ENCODE data around the gene FGF12. TPM values are rescaled to one million over a fixed set of nuclear protein-coding genes. Genes with fewer than 3 reads are reported as not detected.

The FGF12 gene
- total RNA-seq, 4 donors from 2014 or later = 0.46 to 1.2 (median 0.72) TPM

DNA sequence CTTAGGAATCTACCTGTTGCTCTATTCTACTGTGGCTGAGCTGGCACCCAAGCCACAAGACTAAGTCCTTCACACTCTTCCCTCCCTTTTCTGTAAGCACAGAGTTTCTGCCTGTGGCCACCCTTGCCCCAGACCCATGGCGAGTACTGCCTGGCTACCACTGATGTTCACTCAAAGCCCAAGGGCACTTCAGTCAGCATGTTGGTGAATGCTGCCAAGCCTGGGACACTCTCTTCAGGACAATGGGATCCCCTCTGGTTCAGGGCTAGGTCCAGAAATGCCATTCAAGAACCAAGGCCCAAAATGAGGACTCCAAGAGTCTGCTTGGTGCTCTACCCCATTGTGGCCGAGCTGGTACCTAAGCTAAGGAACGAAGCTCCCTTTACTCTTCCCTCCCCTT lies 184.2 kb downstream of the FGF12 start:
- intact Hi-C loops (cut with DNase I; ENCODE audit: low total_unique reads) (no loop called here), in situ Hi-C loops (cut with MboI; ENCODE audit: low sequenced_read_pairs in 4 of 4) (no loop called here)
- Histone ChIP-seq H3K27me3 (no peaks in the 10 kb centered on the region), H3K4me3 (no peak overlapping the region), H3K9me3 (peaks cover 0 to 7% (median 0%) of the 10 kb centered on the region in 3 donors), H3K36me3 (no peaks in the 10 kb centered on the region), H3K27ac (no peak overlapping the region), H3K4me1 (no peaks in the 10 kb centered on the region)
- ATAC-seq = no peak
- TF ChIP-seq POLR2A (IDR thresholded peaks at IDR 0.05) (no peak), CTCF (IDR thresholded peaks at IDR 0.05 in 4 of 5, conservative IDR thresholded peaks at IDR 0.05 in 1 of 5) (no peak)
- no peak for DNase-seq

DNA sequence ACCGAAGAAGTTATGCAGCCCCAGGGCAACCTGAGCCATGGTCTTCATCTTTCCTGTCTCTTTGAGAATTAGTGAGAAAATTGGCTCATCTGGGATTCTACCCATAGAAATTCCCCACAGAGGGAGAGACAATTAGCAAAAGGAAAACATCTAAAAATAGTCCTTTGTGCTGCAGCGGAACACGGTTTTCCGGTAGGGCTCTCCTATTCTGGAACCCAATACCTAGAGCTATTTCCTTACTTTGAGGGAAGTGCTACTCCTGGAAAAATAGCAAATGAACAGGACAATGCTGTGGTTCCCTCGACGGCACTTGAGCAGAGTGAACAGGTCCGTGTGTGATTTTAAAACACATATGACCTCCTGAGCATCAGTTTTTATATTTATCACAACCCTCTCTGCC lies 210.5 kb downstream of the FGF12 start:
- DNase-seq (no peak), ATAC-seq (peak in 1 of 2 donors; percentile 50)
- peaks cover 11 to 37% (median 24%) of the 10 kb centered on the region in 3 donors for H3K27me3 ChIP-seq
- peak overlapping the region in 3 of 4 donors; percentile 40 to 64 (median 58) for H3K27ac ChIP-seq
- no peak for TF ChIP-seq POLR2A (IDR thresholded peaks at IDR 0.05)
- TF ChIP-seq CTCF (IDR thresholded peaks at IDR 0.05 in 4 of 5, conservative IDR thresholded peaks at IDR 0.05 in 1 of 5) = no peak
- H3K36me3 ChIP-seq = no peaks in the 10 kb centered on the region
- no peak overlapping the region for H3K4me3 ChIP-seq
- H3K4me1 ChIP-seq = peaks cover 0 to 8% of the 10 kb centered on the region in 2 donors
- in situ Hi-C loops (cut with MboI; ENCODE audit: low sequenced_read_pairs in 4 of 4) = no loop called here
- intact Hi-C loops (cut with DNase I; ENCODE audit: low total_unique reads) = no loop called here
- H3K9me3 ChIP-seq = no peaks in the 10 kb centered on the region

GRCh38 chr3:192515664-192516045 lies 211.7 kb downstream of the FGF12 start:
- Histone ChIP-seq H3K36me3 (no peaks in the 10 kb centered on the region), H3K4me3 (peak overlapping the region; percentile 47 to 54 (median 50)), H3K27ac (peak overlapping the region in 3 of 4 donors; percentile 44 to 49 (median 48)), H3K4me1 (peaks cover 0 to 8% of the 10 kb centered on the region in 2 donors), H3K27me3 (peaks cover 11 to 37% (median 24%) of the 10 kb centered on the region in 3 donors), H3K9me3 (no peaks in the 10 kb centered on the region)
- intact Hi-C loops (cut with DNase I; ENCODE audit: low total_unique reads) (no loop called here), in situ Hi-C loops (cut with MboI; ENCODE audit: low sequenced_read_pairs in 4 of 4) (no loop called here)
- ATAC-seq = no peak
- no peak for DNase-seq
- no peak for TF ChIP-seq CTCF (IDR thresholded peaks at IDR 0.05 in 4 of 5, conservative IDR thresholded peaks at IDR 0.05 in 1 of 5)
- TF ChIP-seq POLR2A (IDR thresholded peaks at IDR 0.05) = no peak

DNA sequence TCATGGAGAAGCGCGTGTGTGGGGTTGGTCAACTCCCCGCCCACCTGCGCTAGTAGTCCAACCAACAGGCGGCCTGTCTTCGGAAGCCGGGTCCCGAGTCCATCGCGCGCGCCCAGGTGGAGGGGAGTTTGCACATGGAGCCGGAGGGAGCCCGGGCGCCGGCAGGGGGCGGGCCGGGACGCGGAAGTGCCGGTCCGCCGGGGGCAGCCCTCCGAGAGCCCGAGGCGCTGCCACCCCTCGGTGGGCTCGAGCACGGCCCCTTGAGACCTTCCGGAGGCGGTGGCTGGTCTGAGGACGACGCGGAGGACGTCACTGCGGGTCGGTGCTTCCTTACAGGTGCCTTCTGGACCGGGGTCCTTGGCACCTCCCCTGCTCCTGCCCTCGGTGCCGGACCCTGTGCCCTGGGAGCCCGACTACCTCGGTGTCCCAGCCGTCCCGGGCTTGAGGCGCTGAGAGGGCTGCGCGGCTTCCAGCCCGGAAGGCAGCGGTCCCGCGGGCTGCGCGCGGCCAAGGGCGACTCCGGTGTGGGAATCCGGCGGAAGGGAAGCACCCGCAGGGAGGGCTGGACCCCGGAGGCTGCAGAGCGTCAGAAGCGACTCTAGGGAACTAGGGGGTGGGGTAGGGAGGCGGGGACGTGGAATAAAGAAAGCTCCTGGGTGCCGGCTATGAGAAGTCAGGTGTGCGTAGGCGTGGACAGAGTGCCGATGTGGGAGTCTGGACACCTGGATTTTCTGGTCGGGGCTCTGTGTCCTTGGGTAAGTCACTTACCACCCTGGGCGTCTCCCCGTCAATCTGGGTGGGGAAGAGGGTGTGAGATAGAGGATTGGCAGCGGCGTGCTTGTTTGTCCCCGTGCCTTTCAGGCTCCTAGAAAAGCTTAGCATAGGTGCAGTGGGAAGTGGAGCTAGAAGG lies 212.3 kb downstream of the FGF12 start:
- no peak for TF ChIP-seq POLR2A (IDR thresholded peaks at IDR 0.05)
- peak in 2 of 5 experiments; percentile 10 to 15 for TF ChIP-seq CTCF (IDR thresholded peaks at IDR 0.05 in 4 of 5, conservative IDR thresholded peaks at IDR 0.05 in 1 of 5)
- H3K4me3 ChIP-seq = peak overlapping the region; percentile 47 to 54 (median 50)
- peaks cover 11 to 37% (median 24%) of the 10 kb centered on the region in 3 donors for H3K27me3 ChIP-seq
- no peaks in the 10 kb centered on the region for H3K9me3 ChIP-seq
- H3K4me1 ChIP-seq = peaks cover 0 to 8% of the 10 kb centered on the region in 2 donors
- in situ Hi-C loops (cut with MboI; ENCODE audit: low sequenced_read_pairs in 4 of 4) (no loop called here), intact Hi-C loops (cut with DNase I; ENCODE audit: low total_unique reads) (no loop called here)
- ATAC-seq = no peak
- H3K27ac ChIP-seq = peak overlapping the region; percentile 22 to 49 (median 46)
- no peaks in the 10 kb centered on the region for H3K36me3 ChIP-seq
- no peak for DNase-seq
